ENCODE data around the gene TCERG1L. TPM values are rescaled to one million over a fixed set of nuclear protein-coding genes. Genes with fewer than 3 reads are reported as not detected.

Gene TCERG1L
- total RNA-seq, 1 experiment from 2014 or later, result not detected

- H3K9me2 ChIP-seq (ENCODE audit: insufficient read depth), result no peaks in the 10 kb centered on the region
- no peak for TF ChIP-seq EZH2 (IDR thresholded peaks at IDR 0.05; ENCODE audit: low read depth)
- no peak for TF ChIP-seq CTCF (conservative IDR thresholded peaks at IDR 0.05)
- no peak overlapping the region for H3K27ac ChIP-seq
- H3K27me3 ChIP-seq (ENCODE audit: insufficient read depth, low read depth), result peaks cover 60% of the 10 kb centered on the region
- no peak overlapping the region for H3K4me3 ChIP-seq
- no TSS peak for BruUV-seq (replicated peaks)
- DNase-seq, result no peak
- H2AFZ ChIP-seq, result no peak overlapping the region
- H3K9me3 ChIP-seq (ENCODE audit: insufficient read depth, low read depth), result no peaks in the 10 kb centered on the region
- H3K4me1 ChIP-seq (replicated peaks; ENCODE audit: insufficient read depth), result no peaks in the 10 kb centered on the region
- no peak overlapping the region for H3K4me2 ChIP-seq
- H3K79me2 ChIP-seq (ENCODE audit: low read depth), result no peaks in the 10 kb centered on the region
- ChIA-PET POLR2A (ENCODE audit: unreplicated experiment) (no interaction called here), CTCF (no interaction called here)
- intact Hi-C loops (cut with micrococcal nuclease; ENCODE audit: unreplicated experiment), result no loop called here
- no peaks in the 10 kb centered on the region for H3F3A ChIP-seq (ENCODE audit: insufficient read depth, low read depth)
- no peaks in the 10 kb centered on the region for H3K36me3 ChIP-seq (ENCODE audit: low read depth)
- no peaks in the 10 kb centered on the region for H4K20me1 ChIP-seq (ENCODE audit: insufficient read depth)
Measured at GRCh38 chr10:131240691-131241090, 70.8 kb downstream of the TCERG1L start.

- intact Hi-C loops (cut with micrococcal nuclease; ENCODE audit: unreplicated experiment), result no loop called here
- ChIA-PET POLR2A (ENCODE audit: unreplicated experiment) (no interaction called here), CTCF (no interaction called here)
Measured at GRCh38 chr10:131239926-131240325, 71.6 kb downstream of the TCERG1L start.

GRCh38 chr10:131239450-131239849 lies 72.1 kb downstream of the TCERG1L start:
- no peaks in the 10 kb centered on the region for H3F3A ChIP-seq (ENCODE audit: insufficient read depth, low read depth)
- H3K4me1 ChIP-seq (replicated peaks; ENCODE audit: insufficient read depth), result no peaks in the 10 kb centered on the region
- TF ChIP-seq EZH2 (IDR thresholded peaks at IDR 0.05; ENCODE audit: low read depth) (no peak), CTCF (conservative IDR thresholded peaks at IDR 0.05) (no peak)
- no peak overlapping the region for H3K27ac ChIP-seq
- H3K4me2 ChIP-seq, result no peak overlapping the region
- H4K20me1 ChIP-seq (ENCODE audit: insufficient read depth), result no peaks in the 10 kb centered on the region
- H3K4me3 ChIP-seq, result no peak overlapping the region
- no peak overlapping the region for H2AFZ ChIP-seq
- no peak for DNase-seq
- H3K36me3 ChIP-seq (ENCODE audit: low read depth), result no peaks in the 10 kb centered on the region
- BruUV-seq (replicated peaks), result no TSS peak
- H3K27me3 ChIP-seq (ENCODE audit: insufficient read depth, low read depth), result peaks cover 64% of the 10 kb centered on the region
- ChIA-PET POLR2A (ENCODE audit: unreplicated experiment) (no interaction called here), CTCF (no interaction called here)
- intact Hi-C loops (cut with micrococcal nuclease; ENCODE audit: unreplicated experiment), result no loop called here
- no peaks in the 10 kb centered on the region for H3K79me2 ChIP-seq (ENCODE audit: low read depth)
- no peaks in the 10 kb centered on the region for H3K9me2 ChIP-seq (ENCODE audit: insufficient read depth)
- H3K9me3 ChIP-seq (ENCODE audit: insufficient read depth, low read depth), result no peaks in the 10 kb centered on the region

More at GRCh38 chr10:131239926-131240325, 71.6 kb downstream of the TCERG1L start:
- Histone ChIP-seq H3K27me3 (ENCODE audit: insufficient read depth, low read depth) (peaks cover 64% of the 10 kb centered on the region), H3K79me2 (ENCODE audit: low read depth) (no peaks in the 10 kb centered on the region), H3K27ac (no peak overlapping the region), H3F3A (ENCODE audit: insufficient read depth, low read depth) (no peaks in the 10 kb centered on the region), H3K9me3 (ENCODE audit: insufficient read depth, low read depth) (no peaks in the 10 kb centered on the region), H3K9me2 (ENCODE audit: insufficient read depth) (no peaks in the 10 kb centered on the region), H3K4me2 (no peak overlapping the region), H2AFZ (no peak overlapping the region), H4K20me1 (ENCODE audit: insufficient read depth) (no peaks in the 10 kb centered on the region), H3K36me3 (ENCODE audit: low read depth) (no peaks in the 10 kb centered on the region), H3K4me3 (no peak overlapping the region), H3K4me1 (replicated peaks; ENCODE audit: insufficient read depth) (no peaks in the 10 kb centered on the region)
- no peak for DNase-seq
- TF ChIP-seq CTCF (conservative IDR thresholded peaks at IDR 0.05) (no peak), EZH2 (IDR thresholded peaks at IDR 0.05; ENCODE audit: low read depth) (no peak)
- no TSS peak for BruUV-seq (replicated peaks)

Data from PC-9 (cell line).